SKM-1 treated with dmso at 0.1 percent for 144 hours (cell line): Measurements from ENCODE around the gene RMND5A.
"Not testable (repeated sequence)": the region's sequence is repeated elsewhere in the genome, so short reads cannot be mapped to it uniquely, and the experiment has no call there.

ENCODE experiments used
- DNase-seq: peaks from one replicate; lab custom pipeline; 2025; ENCODE audit not compliant: unreplicated experiment; lab: John Stamatoyannopoulos, UW

Gene RMND5A

GRCh38 chr2:86714579-86715173, 5.4 kb upstream of the RMND5A start:
- not testable (repeated sequence) for DNase-seq

- not testable (repeated sequence) for DNase-seq
Measured at GRCh38 chr2:86719263-86719636, 841 bp upstream of the RMND5A start.

GRCh38 chr2:86720540-86721320, 639 bp downstream of the RMND5A start:
- DNase-seq: not testable (repeated sequence)

- not testable (repeated sequence) for DNase-seq
Measured at GRCh38 chr2:86725706-86726105, 5.6 kb downstream of the RMND5A start.

- not testable (repeated sequence) for DNase-seq
Measured at GRCh38 chr2:86732040-86732525, 12.0 kb downstream of the RMND5A start.

- not testable (repeated sequence) for DNase-seq
Measured at GRCh38 chr2:86732837-86733236, 12.7 kb downstream of the RMND5A start.

GRCh38 chr2:86733528-86733927, 13.4 kb downstream of the RMND5A start:
- DNase-seq: not testable (repeated sequence)

GRCh38 chr2:86734896-86735295, 14.8 kb downstream of the RMND5A start:
- not testable (repeated sequence) for DNase-seq

- DNase-seq: not testable (repeated sequence)
Measured at GRCh38 chr2:86739485-86739884, 19.4 kb downstream of the RMND5A start.

GRCh38 chr2:86739889-86740288, 19.8 kb downstream of the RMND5A start:
- DNase-seq: not testable (repeated sequence)

GRCh38 chr2:86741889-86742498, 21.9 kb downstream of the RMND5A start:
- not testable (repeated sequence) for DNase-seq

- DNase-seq: no peak
Measured at GRCh38 chr2:86744152-86744551, 24.1 kb downstream of the RMND5A start.

- no peak for DNase-seq
Measured at GRCh38 chr2:86746939-86747338, 26.8 kb downstream of the RMND5A start.

- peak; percentile 32 for DNase-seq
Measured at GRCh38 chr2:86747711-86748639, 27.9 kb downstream of the RMND5A start.

- DNase-seq: no peak
Measured at GRCh38 chr2:86750240-86750839, 30.2 kb downstream of the RMND5A start.

GRCh38 chr2:86751778-86752177, 31.7 kb downstream of the RMND5A start:
- DNase-seq: no peak

GRCh38 chr2:86752934-86753333, 32.8 kb downstream of the RMND5A start:
- DNase-seq: no peak

GRCh38 chr2:86753606-86754005, 33.5 kb downstream of the RMND5A start:
- DNase-seq: no peak

- no peak for DNase-seq
Measured at GRCh38 chr2:86758405-86758804, 38.3 kb downstream of the RMND5A start.

- no peak for DNase-seq
Measured at GRCh38 chr2:86760371-86760770, 40.3 kb downstream of the RMND5A start.
